Activated B cell treated with CpG ODN at 0.5 μM for 24 hours (primary cell): ENCODE measurements around the gene SNRK. TPM values are rescaled to one million over a fixed set of nuclear protein-coding genes. Genes with fewer than 3 reads are reported as not detected.

Experiments used
- ATAC-seq: fragments of 200-7000 bp; cut with Tn5 transposase; one replicate; pipeline ENCODE4 v1.10.0; 2021; ENCODE audit warnings: low read depth, mild to moderate bottlenecking, moderate library complexity
- CTCF ChIA-PET: fragments of 350-600 bp; sonication (Branson Sonifier 250); formaldehyde crosslinking; loops from one replicate; lab custom pipeline; 2021; ENCODE audit warnings: antibody characterized with exemption; lab: Charles Lee
- POLR2A ChIA-PET: fragments of 350-600 bp; sonication (Branson Sonifier 250); formaldehyde crosslinking; loops from one replicate; lab custom pipeline; 2021; ENCODE audit warnings: antibody characterized with exemption; lab: Charles Lee
- DNase-seq: peaks from one replicate; pipeline ENCODE4 v3.0.0; 2022
- H3K27ac Mint-ChIP-seq: one replicate; pipeline ENCODE4 v1.8.0; 2020; ENCODE audit warnings: mixed read lengths
- H3K27me3 Mint-ChIP-seq: one replicate; pipeline ENCODE4 v1.8.0; 2021; ENCODE audit warnings: mixed read lengths
- H3K36me3 Mint-ChIP-seq: one replicate; pipeline ENCODE4 v1.8.0; 2021; ENCODE audit warnings: low read depth, mixed read lengths
- H3K4me1 Mint-ChIP-seq: one replicate; pipeline ENCODE4 v1.8.0; 2021; ENCODE audit warnings: mixed read lengths
- H3K4me3 Mint-ChIP-seq: one replicate; pipeline ENCODE4 v1.8.0; 2020; ENCODE audit warnings: mild to moderate bottlenecking, mixed read lengths
- H3K9me3 Mint-ChIP-seq: one replicate; pipeline ENCODE4 v1.8.0; 2020; ENCODE audit warnings: mixed read lengths
- intact Hi-C: fragments of 100-400 bp; cut with micrococcal nuclease; formaldehyde crosslinking; loops from one replicate; pipeline ENCODE4 v1.15.1; 2024
- total RNA-seq: library from RNA; stranded (reverse); gene quantifications from 2 replicates; pipeline ENCODE4 v1.2.3, GENCODE V29; 2022
- TF ChIP-seq, protein P1 (sequence below): fragments of 200-600 bp; IDR thresholded peaks from one replicate; pipeline ENCODE4 v1.8.0; 2022; ENCODE audit warnings: antibody characterized with exemption, mild to moderate bottlenecking

The SNRK gene
- total RNA-seq, 1 donor from 2014 or later = 31.1 TPM

DNA sequence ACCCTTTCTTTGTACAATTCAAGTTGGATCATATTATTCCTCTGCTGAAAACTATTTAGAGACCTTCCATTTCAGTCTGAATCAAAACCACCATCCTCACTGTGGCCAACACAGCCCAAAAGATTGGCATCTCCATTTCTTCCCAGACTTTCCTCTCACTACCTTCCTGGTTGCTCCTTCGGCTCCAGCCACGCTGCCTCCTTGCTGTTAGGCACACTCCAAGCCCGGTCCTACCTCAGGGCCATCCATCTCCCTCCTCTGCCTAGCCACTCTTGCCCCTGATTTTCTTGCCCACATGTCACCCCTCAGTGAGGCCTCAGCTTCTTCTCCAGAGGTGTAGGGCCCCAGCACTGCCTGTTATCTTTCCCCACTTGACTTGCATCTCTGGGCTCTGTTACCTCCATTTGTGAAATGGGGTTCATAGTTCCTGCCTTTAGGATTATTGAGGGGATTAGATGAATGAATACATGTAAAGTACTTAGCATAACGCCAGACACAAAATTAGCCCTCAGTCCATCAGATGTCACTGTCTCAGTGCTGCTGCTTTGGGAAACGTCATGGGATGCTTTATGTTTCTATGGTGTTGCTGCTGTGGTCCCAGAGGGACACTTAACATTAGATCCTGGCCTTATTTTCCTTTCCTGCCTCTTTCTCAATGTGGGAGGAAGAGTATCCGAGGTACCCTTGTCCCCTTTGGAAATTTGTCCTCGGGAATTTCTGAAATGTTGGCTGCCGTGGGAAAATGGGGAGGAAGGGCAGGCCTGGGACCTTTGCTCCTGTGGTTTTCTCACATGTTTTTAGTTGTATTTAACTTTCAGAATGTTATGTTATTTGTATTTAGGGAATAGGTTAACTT, 31.3 kb downstream of the SNRK start:
- no peak for DNase-seq
- ChIA-PET CTCF (no interaction called here), POLR2A (interaction anchor here (0.7 kb wide), 1 partner anchor 37 kb away, joined by 4 read pairs; no protein-coding TSS in a partner anchor)
- peaks cover 46% of the 10 kb centered on the region for H3K36me3 Mint-ChIP-seq
- H3K4me3 Mint-ChIP-seq = no peak overlapping the region
- peaks cover 2% of the 10 kb centered on the region for H3K9me3 Mint-ChIP-seq
- TF ChIP-seq, protein P1, sequence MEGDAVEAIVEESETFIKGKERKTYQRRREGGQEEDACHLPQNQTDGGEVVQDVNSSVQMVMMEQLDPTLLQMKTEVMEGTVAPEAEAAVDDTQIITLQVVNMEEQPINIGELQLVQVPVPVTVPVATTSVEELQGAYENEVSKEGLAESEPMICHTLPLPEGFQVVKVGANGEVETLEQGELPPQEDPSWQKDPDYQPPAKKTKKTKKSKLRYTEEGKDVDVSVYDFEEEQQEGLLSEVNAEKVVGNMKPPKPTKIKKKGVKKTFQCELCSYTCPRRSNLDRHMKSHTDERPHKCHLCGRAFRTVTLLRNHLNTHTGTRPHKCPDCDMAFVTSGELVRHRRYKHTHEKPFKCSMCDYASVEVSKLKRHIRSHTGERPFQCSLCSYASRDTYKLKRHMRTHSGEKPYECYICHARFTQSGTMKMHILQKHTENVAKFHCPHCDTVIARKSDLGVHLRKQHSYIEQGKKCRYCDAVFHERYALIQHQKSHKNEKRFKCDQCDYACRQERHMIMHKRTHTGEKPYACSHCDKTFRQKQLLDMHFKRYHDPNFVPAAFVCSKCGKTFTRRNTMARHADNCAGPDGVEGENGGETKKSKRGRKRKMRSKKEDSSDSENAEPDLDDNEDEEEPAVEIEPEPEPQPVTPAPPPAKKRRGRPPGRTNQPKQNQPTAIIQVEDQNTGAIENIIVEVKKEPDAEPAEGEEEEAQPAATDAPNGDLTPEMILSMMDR = no peak
- no peak overlapping the region for H3K27ac Mint-ChIP-seq
- H3K4me1 Mint-ChIP-seq = peaks cover 28% of the 10 kb centered on the region
- intact Hi-C loops = no loop called here
- ATAC-seq = no peak
- no peaks in the 10 kb centered on the region for H3K27me3 Mint-ChIP-seq

DNA sequence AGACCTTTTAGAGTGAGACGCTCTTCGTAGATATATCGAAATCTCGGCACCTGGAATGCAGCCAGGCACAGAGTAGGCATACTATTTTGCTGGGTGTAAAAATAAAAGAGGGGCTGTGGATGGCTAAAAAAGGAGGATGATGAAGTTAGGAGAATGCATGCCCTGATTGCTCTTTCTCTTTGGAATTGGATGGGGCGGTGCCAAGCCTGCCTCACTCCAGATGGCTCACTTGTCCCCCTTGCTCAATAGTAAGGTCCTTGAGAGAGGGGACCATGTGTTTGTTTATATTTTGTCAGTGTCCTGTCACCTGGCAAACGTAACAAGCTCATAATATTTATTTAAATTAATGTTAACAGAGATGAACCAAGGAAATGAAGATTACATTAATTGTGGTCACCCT, 33.0 kb downstream of the SNRK start:
- POLR2A ChIA-PET = no interaction called here
- Mint-ChIP-seq H3K27ac (no peak overlapping the region), H3K4me1 (peaks cover 34% of the 10 kb centered on the region), H3K9me3 (no peaks in the 10 kb centered on the region), H3K4me3 (no peak overlapping the region), H3K36me3 (peaks cover 36% of the 10 kb centered on the region), H3K27me3 (no peaks in the 10 kb centered on the region)
- TF ChIP-seq, protein P1 = no peak
- no peak for ATAC-seq
- intact Hi-C loops = no loop called here
- DNase-seq = no peak
- CTCF ChIA-PET = no interaction called here

DNA sequence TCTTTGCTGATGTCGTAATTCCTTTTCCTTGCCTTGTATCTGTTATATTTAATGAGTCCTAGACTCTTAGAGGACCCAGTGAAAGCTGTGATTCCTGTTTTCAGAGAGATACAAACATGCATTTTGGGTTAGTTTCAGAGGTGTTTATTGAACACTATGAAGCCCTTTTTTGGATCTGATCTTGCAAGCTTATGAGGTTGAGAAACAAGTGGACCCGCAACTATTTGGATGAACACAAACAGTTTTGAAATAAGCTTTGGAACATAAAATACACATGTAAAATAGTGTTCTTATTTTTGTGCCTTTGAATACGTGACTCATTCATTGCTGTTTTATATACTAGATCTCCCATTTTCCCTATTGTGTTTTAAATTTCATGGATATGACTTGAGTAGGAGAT, 33.5 kb downstream of the SNRK start:
- no peak overlapping the region for H3K27ac Mint-ChIP-seq
- POLR2A ChIA-PET = no interaction called here

DNA sequence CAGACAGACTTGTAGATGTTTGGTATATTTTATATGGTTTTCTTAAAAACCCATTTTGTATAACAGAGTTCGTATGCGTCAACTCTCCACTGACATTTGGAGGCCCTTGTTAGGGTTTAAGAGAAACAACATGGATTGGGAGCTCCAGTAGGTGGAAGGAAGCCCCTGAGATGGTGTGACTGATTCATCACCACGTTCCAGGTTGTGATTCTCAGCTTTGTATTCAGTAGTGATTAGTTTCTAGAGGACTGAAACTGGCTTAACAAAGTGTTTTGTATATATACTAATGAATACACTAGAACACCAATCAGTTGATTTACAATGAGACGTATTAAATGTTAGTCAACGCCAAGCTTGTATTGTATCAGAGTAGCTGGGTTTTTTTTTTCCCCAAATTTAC, 33.9 kb downstream of the SNRK start:
- CTCF ChIA-PET = no interaction called here
- H3K4me3 Mint-ChIP-seq = no peak overlapping the region

More for the DNA sequence above, 33.5 kb downstream of the SNRK start:
- DNase-seq (no peak), ATAC-seq (no peak)
- TF ChIP-seq, protein P1 = no peak
- Mint-ChIP-seq H3K36me3 (peaks cover 36% of the 10 kb centered on the region), H3K4me1 (peaks cover 37% of the 10 kb centered on the region), H3K27me3 (no peaks in the 10 kb centered on the region), H3K4me3 (no peak overlapping the region), H3K9me3 (no peaks in the 10 kb centered on the region)
- CTCF ChIA-PET = no interaction called here
- intact Hi-C loops = no loop called here

GRCh38 chr3:43323541-43323940, 37.2 kb downstream of the SNRK start:
- no peaks in the 10 kb centered on the region for H3K9me3 Mint-ChIP-seq
- no peak for ATAC-seq
- CTCF ChIA-PET = no interaction called here
- H3K4me1 Mint-ChIP-seq = peaks cover 52% of the 10 kb centered on the region
- POLR2A ChIA-PET = no interaction called here
- TF ChIP-seq, protein P1 = no peak
- H3K27me3 Mint-ChIP-seq = no peaks in the 10 kb centered on the region
- H3K27ac Mint-ChIP-seq = no peak overlapping the region
- peaks cover 20% of the 10 kb centered on the region for H3K36me3 Mint-ChIP-seq
- intact Hi-C loops = loop anchor here (2.0 kb wide), 1 partner anchor 37 kb away; the partner anchor contains the start of gene SNRK
- H3K4me3 Mint-ChIP-seq = no peak overlapping the region
- no peak for DNase-seq

More for the DNA sequence above, 33.9 kb downstream of the SNRK start:
- Mint-ChIP-seq H3K36me3 (peaks cover 36% of the 10 kb centered on the region), H3K27ac (no peak overlapping the region), H3K4me1 (peaks cover 36% of the 10 kb centered on the region), H3K9me3 (no peaks in the 10 kb centered on the region), H3K27me3 (no peaks in the 10 kb centered on the region)
- TF ChIP-seq, protein P1 = no peak
- DNase-seq (no peak), ATAC-seq (no peak)
- intact Hi-C loops = no loop called here
- POLR2A ChIA-PET = no interaction called here
